OCI-LY3 (cell line): ENCODE data around the gene NCOA1.

Experiments
- CTCF ChIP-seq: fragments of 200-600, 300-600 bp; sonication (generic); IDR thresholded peaks from 2 replicates; pipeline ENCODE4 v1.5.1; 2014; ENCODE audit warnings: antibody characterized with exemption, low read length, low read depth
- EZH2phosphoT487 ChIP-seq: fragments of 200-600 bp; shearing (Covaris generic); IDR thresholded peaks from 2 replicates; pipeline ENCODE4 v1.6.1; 2018; ENCODE audit warnings: antibody characterized with exemption, mixed run types, low read depth

- TF ChIP-seq EZH2phosphoT487 (no peak), CTCF (no peak)
Measured at GRCh38 chr2:24632172-24632571, 141.1 kb downstream of the NCOA1 start.
